Spinal cord (tissue), 10 donors: ENCODE data around the gene CEP55. TPM values are rescaled to one million over a fixed set of nuclear protein-coding genes. Genes with fewer than 3 reads are reported as not detected.
A peak's percentile ranks its signal among the peaks of the same experiment; 100 is the strongest.

ENCODE experiments used
- DNase-seq, 6 donors: peaks; one replicate each; pipeline versions ENCODE4 v3.0.0 to v3.0.0-alpha.2; 2013 to 2015; ENCODE audit warnings: low spot score in 6 of 6, low read depth in 4 of 6
- H3K27ac ChIP-seq: one replicate; pipeline ENCODE4 v1.5.1; 2013; ENCODE audit warnings: low read depth, low read length, control low read depth
- H3K27me3 ChIP-seq: one replicate; pipeline ENCODE4 v1.6.1; 2013; ENCODE audit warnings: low read length; ENCODE audit not compliant: control insufficient read depth, insufficient read depth
- H3K36me3 ChIP-seq: one replicate; pipeline ENCODE4 v1.6.1; 2013; ENCODE audit warnings: low read length; ENCODE audit not compliant: control insufficient read depth, insufficient read depth
- H3K4me1 ChIP-seq: one replicate; pipeline ENCODE4 v1.6.1; 2013; ENCODE audit warnings: low read length; ENCODE audit not compliant: control insufficient read depth, insufficient read depth
- H3K4me3 ChIP-seq: one replicate; pipeline ENCODE4 v1.5.1; 2013; ENCODE audit warnings: low read depth, low read length, control low read depth
- H3K9me3 ChIP-seq: one replicate; pipeline ENCODE4 v1.6.1; 2013; ENCODE audit warnings: low read length; ENCODE audit not compliant: control insufficient read depth, insufficient read depth
- WGBS: methylation state at CpG from one replicate; pipeline ENCODE4 v1.1.5; 2013; ENCODE audit warnings: missing lambda C conversion rate; ENCODE audit not compliant: insufficient coverage; 5-methylcytosine and 5-hydroxymethylcytosine counted together
- long read RNA-seq, 4 donors: transcript quantifications; one replicate each; lab custom pipeline, GENCODE V29; 2026
- polyA plus RNA-seq, 2 donors: library from polyadenylated mRNA; unstranded; fragments of 120-200 nt; gene quantifications; one replicate each; pipeline ENCODE4 v1.2.1, GENCODE V29; 2013; ENCODE audit not compliant: insufficient read length in 2 of 2
- total RNA-seq, 2 donors: library from RNA; depleted of rRNA in 1 of 2; stranded (reverse); fragments of 120-200 nt in 1 of 2; fragments of >200 nt in 1 of 2; gene quantifications; one replicate each; pipeline versions ENCODE4 v1.2.3 to v1.2.4, GENCODE V29; 2013 to 2014
- donor health status: healthy.

Gene CEP55
- total RNA-seq (1 to 10 TPM; 6.9 to 7.4 TPM), polyA plus RNA-seq (1 to 10 TPM; 5.7 to 6.0 TPM)
- long read RNA-seq, donor 1, partial matches to known transcripts, result 0 of 1 reads
- long read RNA-seq, donor 1, other reads (novel, unspliced or antisense), result 0 of 1 reads
- long read RNA-seq, donor 2, result 0 reads
- long read RNA-seq, donor 3, partial matches to known transcripts, result 0 of 2 reads
- long read RNA-seq, donor 3, other reads (novel, unspliced or antisense), result 0 of 2 reads
- long read RNA-seq, donor 4, transcript CEP55-201 (9 exons, 2,638 nt), result major isoform, 7 of 28 reads
- long read RNA-seq, donor 4, partial matches to known transcripts, result 21 of 28 reads
- long read RNA-seq, donor 4, other reads (novel, unspliced or antisense), result 0 of 28 reads

GRCh38 chr10:93496322-93497041 lies at the start of gene CEP55:
Gene CEP55 (plus strand): TSS chr10:93496612. CDS start chr10:93500052, 3,440 bp downstream.
- Histone ChIP-seq H3K36me3 (no peaks in the 10 kb centered on the region), H3K4me1 (peaks cover 5% of the 10 kb centered on the region), H3K27me3 (no peaks in the 10 kb centered on the region), H3K4me3 (peak within 1 kb of the TSS; percentile 72), H3K27ac (peak within 1 kb of the TSS; percentile 65), H3K9me3 (no peaks in the 10 kb centered on the region)
- WGBS, result under 1% methylated on average over 65 of the region's 68 CpGs
- DNase-seq, result peak; percentile 74 to 98 (median 88)

DNA sequence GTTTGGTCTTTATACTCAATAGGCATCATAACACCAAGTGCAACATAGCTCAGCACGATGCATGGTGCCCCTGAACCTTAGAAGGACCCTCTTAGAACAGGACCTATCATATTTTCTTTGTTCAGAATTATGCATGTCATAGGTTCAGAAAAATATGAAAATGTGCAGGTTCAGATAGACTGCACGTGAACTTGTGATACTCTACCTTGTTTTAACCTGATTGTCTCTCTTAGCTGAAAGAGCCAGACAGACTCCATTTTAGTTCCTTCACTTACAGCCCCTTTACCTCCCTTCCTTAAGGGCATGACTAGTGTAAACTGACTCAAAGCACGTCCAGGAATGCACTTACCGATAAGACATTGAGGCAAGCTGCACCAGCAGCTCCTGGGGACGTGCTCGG lies 49.4 kb upstream of the CEP55 start:
- peaks cover 10% of the 10 kb centered on the region for H3K4me1 ChIP-seq
- H3K27me3 ChIP-seq, result no peaks in the 10 kb centered on the region
- H3K27ac ChIP-seq, result no peak overlapping the region
- DNase-seq, result no peak
- H3K4me3 ChIP-seq, result no peak overlapping the region
- no peaks in the 10 kb centered on the region for H3K36me3 ChIP-seq
- 67% methylated on average over 3 of the region's 6 CpGs for WGBS
- no peaks in the 10 kb centered on the region for H3K9me3 ChIP-seq

- no peak overlapping the region for H3K4me3 ChIP-seq
- no peaks in the 10 kb centered on the region for H3K36me3 ChIP-seq
- H3K4me1 ChIP-seq, result peaks cover 10% of the 10 kb centered on the region
- no peak for DNase-seq
- no peak overlapping the region for H3K27ac ChIP-seq
- 49% methylated on average over 3 of the region's 3 CpGs for WGBS
- H3K9me3 ChIP-seq, result no peaks in the 10 kb centered on the region
- no peaks in the 10 kb centered on the region for H3K27me3 ChIP-seq
Measured at GRCh38 chr10:93447970-93448369, 48.4 kb upstream of the CEP55 start.

GRCh38 chr10:93451244-93451947 lies 45.0 kb upstream of the CEP55 start:
- 44% methylated on average over 2 of the region's 7 CpGs for WGBS
- H3K36me3 ChIP-seq, result no peaks in the 10 kb centered on the region

GRCh38 chr10:93452143-93452542 lies 44.3 kb upstream of the CEP55 start:
- no peak overlapping the region for H3K4me3 ChIP-seq

More at GRCh38 chr10:93451244-93451947, 45.0 kb upstream of the CEP55 start:
- Histone ChIP-seq H3K27ac (no peak overlapping the region), H3K4me3 (no peak overlapping the region), H3K27me3 (no peaks in the 10 kb centered on the region), H3K9me3 (no peaks in the 10 kb centered on the region), H3K4me1 (no peaks in the 10 kb centered on the region)
- no peak for DNase-seq

DNA sequence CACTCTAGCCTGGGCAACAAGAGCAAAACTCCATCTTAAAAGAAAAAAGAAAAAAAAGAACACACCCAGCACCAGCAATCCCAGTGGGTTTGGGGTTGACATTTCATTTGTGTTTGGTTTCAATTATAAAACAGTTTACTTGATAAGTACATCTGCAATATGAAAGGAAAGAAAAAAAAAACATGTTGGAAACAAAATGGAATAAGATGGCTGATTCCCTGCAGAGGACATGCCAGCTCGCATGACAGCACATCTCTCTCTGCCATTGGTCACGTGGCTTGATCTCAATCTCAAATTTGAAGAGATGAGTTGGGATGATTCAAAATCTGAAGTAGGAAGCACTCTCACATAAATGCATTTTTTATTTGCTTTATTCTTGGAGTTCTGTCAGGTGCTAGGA lies 42.3 kb upstream of the CEP55 start:
- Histone ChIP-seq H3K4me3 (no peak overlapping the region), H3K27me3 (no peaks in the 10 kb centered on the region), H3K36me3 (no peaks in the 10 kb centered on the region), H3K4me1 (no peaks in the 10 kb centered on the region), H3K9me3 (no peaks in the 10 kb centered on the region), H3K27ac (no peak overlapping the region)
- WGBS, result no CpG with 5 or more reads among the region's 2 CpGs
- no peak for DNase-seq

More at GRCh38 chr10:93452143-93452542, 44.3 kb upstream of the CEP55 start:
- no peaks in the 10 kb centered on the region for H3K36me3 ChIP-seq
- H3K27ac ChIP-seq, result no peak overlapping the region
- DNase-seq, result no peak
- WGBS, result 80% methylated on average over 1 of the region's 2 CpGs
- H3K4me1 ChIP-seq, result no peaks in the 10 kb centered on the region
- no peaks in the 10 kb centered on the region for H3K27me3 ChIP-seq
- no peaks in the 10 kb centered on the region for H3K9me3 ChIP-seq

DNA sequence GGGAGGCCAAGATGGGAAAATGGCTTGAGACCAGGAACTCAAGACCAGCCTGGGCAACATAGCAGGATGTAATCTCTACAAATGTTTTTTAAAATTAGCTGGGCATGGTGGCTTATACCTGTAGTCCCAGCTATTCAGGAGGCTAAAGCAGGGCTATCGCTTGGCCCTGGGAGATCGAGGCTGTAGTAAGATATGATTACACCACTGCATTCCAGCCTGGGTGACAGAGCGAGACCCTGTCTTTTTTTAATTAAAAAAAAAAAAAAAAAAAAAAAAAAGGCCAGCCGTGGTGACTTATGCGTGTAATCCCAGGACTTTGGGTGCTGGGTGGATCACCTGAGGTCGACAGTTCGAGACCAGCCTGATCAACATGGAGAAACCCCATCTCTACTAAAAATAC lies 41.7 kb upstream of the CEP55 start:
- Histone ChIP-seq H3K9me3 (no peaks in the 10 kb centered on the region), H3K4me1 (no peaks in the 10 kb centered on the region), H3K27me3 (no peaks in the 10 kb centered on the region), H3K4me3 (no peak overlapping the region), H3K27ac (no peak overlapping the region), H3K36me3 (no peaks in the 10 kb centered on the region)
- no peak for DNase-seq
- WGBS, result no CpG with 5 or more reads among the region's 7 CpGs

DNA sequence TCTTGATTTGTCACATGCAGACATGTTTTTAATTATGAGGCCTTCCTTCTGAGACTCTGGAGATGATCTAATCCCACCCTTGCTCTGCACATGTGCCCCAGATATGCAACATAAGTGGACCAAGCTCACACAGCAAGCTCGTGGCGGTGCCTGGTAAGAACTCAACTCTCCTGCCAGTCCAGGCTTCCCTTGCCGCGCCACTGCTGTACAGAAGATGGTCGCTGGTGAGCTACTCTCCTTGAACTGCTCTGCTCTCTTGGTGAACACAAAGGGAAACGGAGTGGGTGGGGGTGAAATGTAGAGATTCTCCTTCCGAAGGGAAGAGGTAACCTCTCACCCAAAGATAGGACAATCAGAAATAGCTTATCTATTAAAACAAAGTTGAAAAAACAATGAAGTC lies 39.9 kb upstream of the CEP55 start:
- H3K4me3 ChIP-seq, result no peak overlapping the region
- H3K27ac ChIP-seq, result no peak overlapping the region
- no peak for DNase-seq
- no peaks in the 10 kb centered on the region for H3K4me1 ChIP-seq
- no peaks in the 10 kb centered on the region for H3K9me3 ChIP-seq
- H3K36me3 ChIP-seq, result no peaks in the 10 kb centered on the region
- H3K27me3 ChIP-seq, result no peaks in the 10 kb centered on the region
- no CpG with 5 or more reads among the region's 7 CpGs for WGBS

DNA sequence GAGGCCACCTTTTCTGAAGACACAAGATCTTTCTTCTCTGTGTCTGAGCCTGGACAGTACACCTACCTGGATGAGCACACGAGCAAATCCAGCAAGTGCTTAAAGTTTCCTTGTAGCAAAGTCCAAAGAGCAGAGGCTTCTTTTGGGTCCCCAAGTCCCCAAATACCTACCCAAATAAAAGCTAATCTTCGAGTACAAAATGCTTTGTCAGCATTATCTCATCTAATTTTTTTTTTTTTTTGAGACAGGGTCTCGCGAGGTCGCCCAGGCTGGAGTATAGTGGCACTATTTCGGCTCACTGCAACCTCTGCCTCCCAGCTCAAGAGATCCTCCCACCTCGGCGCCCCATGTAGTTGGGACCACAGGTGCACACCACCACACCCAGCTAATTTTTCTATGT lies 38.9 kb upstream of the CEP55 start:
- H3K36me3 ChIP-seq, result no peaks in the 10 kb centered on the region
- no peaks in the 10 kb centered on the region for H3K4me1 ChIP-seq
- WGBS, result 100% methylated on average over 2 of the region's 8 CpGs
- H3K4me3 ChIP-seq, result no peak overlapping the region
- no peak for DNase-seq
- H3K27me3 ChIP-seq, result no peaks in the 10 kb centered on the region
- H3K27ac ChIP-seq, result no peak overlapping the region
- H3K9me3 ChIP-seq, result no peaks in the 10 kb centered on the region
